Measurements from ENCODE around the gene SCGN.

- TF ChIP-seq AFF4 (CRISPR knock-in tag; IDR thresholded peaks at IDR 0.05; ENCODE audit: borderline replicate concordance) (no peak), JUN (CRISPR knock-in tag; IDR thresholded peaks at IDR 0.05) (no peak), GABPB1 (CRISPR knock-in tag; IDR thresholded peaks at IDR 0.05) (no peak), HMGA2 (CRISPR knock-in tag; IDR thresholded peaks at IDR 0.05) (no peak), ESRRA (CRISPR knock-in tag; IDR thresholded peaks at IDR 0.05; ENCODE audit: borderline replicate concordance) (no peak), CTCF (IDR thresholded peaks at IDR 0.05) (no peak)
These were observed 38.0 kb upstream of the SCGN start for GRCh38 chr6:25614052-25614451.
